ENCODE measurements around the gene ABCG1.

ABCG1 gene

DNA sequence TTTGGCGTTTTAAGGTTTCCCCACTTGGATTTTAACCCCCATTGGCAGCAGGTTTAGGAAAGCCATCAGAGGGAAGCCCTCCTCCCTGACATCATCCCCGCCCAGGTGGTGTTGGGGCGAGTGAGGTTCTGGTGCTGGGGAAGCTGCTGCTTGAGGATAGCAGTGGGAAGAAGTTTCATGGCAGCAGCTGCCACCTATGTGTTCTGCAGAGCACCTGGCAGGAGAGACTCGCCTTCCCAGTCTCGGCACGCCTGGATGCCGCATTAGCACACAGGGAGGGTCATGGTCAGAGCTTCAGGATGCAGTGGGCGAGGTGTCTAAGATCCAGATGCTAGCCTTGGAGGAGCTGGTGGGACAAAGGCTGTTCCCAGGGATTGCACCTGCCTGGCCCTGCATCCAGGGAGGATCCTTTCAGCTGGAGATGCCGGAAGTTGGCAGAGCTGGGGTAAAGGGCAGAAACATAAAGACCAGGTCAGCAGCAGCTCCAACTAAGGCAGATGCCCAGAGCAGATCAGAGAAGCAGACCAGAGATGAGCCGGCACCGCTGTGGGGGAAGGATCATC is 33.9 kb downstream of the ABCG1 start:
- no peak for DNase-seq

DNA sequence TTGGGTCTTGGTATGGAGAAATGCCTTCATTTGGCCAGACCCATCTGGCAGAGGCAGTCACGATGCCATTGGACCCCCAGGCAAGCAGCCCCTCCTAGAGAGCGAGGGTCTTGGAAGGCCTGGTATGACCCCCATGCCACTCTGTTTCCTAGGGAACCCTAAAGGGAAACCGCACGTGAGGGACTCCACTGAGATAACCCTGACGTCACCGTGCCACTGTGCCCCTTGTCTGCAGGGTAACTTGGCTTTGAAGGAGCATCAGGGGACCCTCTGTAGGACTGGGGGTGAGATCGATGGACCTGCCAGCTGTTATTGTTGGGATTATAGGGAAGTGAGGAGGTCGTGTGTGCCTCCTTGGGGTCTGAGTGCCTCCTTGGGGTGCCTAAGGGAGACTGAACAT is 34.5 kb downstream of the ABCG1 start:
- DNase-seq: no peak

DNA sequence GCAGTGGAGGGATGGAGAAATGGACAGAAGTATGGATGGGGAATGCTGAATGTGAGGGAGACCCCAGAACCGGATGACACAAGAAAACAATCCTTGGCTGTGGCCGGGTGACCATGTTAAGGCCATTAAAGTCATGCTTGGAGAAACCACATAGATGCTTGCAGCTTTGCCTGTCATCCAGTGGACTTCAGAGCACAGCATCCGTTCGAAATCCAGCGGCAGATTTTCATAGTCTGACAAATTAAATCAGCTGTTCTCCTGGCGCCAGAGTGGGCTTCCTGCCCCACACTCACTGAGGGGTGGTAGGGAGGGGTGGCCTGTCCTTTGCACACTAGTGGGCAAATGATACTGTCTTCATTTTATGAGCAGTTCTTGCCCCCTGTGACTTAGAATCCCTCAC is 35.1 kb downstream of the ABCG1 start:
- DNase-seq: no peak

DNA sequence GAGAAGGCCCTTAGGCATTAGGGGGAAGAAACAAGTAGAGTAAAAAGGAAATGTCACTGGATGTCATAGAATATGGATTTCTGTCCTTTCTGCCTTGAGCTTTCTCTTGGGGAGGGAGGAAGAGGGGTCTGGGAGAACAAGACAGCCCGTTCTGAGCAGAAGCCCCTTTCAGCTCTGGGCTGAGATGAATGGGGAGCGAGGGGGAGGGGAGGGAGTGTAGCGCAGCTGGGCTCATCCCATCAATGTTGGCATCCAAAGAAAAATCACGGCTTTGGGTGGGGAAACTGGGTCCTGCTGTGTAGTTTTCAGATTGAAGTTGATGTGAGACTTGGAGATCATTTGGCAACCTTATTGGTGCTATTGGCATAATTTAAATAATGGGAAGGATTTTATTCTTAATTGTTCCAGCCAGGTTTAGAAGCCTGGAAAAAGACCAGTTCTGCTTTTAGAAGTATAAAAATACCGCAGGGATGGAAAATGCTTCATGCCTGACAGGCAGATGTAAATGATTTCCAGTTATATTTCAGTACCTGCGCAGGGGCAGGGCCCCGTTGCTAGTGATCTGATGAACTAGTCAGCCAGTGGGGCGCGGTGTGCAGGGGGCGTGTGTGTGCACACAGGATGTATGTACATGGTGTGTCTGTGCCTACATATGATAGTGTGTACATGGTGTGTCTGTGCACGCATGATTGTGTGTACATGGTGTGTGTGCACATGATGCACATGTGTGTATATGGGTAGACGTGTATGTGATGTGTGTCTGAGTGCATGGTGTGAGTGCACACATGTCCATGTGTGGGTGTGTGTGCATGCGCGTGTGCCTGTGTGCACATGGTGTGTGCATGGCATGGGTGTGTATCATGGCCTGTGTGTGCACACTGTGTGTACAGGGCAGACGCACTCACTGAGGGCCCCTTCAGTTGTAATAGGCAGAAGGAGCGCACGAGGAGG is 36.0 kb downstream of the ABCG1 start:
- DNase-seq: no peak

DNA sequence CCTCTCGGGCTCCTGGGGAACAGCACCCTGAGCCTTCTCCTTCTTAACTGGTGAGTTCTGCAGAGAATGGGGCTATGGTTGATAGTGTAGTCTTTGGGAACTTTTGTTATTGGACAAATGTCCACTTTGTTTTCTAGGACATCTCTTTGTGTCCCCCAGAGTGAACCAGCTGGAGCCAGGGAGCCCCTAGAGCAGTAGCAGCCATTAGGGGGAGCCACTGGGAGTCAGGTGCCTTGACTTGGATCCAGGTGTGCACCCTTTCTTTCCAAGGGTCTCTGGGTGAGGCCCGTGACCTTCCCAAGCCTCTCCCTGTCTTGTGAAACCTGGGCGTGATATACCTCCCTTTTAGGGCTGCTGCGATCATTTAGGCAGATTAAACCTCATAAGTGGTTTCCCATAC is 36.9 kb downstream of the ABCG1 start:
- no peak for DNase-seq

DNA sequence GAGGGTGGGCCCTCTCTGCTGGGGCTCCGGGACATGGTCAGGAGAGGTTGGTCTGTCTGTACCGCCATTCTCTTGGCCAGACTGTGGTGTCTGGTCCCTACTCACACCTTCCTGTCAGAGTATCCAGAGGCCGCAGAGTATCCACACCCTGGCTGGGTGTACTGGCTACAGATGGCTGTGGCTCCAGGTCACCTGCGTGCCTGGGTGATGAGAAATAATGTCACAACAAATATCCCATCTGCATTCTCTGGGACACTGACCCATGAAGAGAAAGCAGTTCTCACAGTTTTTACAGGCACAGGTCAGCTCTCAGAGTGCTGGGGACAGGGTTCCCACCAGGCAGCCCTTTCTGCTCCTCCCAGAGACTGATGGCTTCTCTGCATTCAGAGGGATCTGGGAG is 37.4 kb downstream of the ABCG1 start:
- DNase-seq: no peak

DNA sequence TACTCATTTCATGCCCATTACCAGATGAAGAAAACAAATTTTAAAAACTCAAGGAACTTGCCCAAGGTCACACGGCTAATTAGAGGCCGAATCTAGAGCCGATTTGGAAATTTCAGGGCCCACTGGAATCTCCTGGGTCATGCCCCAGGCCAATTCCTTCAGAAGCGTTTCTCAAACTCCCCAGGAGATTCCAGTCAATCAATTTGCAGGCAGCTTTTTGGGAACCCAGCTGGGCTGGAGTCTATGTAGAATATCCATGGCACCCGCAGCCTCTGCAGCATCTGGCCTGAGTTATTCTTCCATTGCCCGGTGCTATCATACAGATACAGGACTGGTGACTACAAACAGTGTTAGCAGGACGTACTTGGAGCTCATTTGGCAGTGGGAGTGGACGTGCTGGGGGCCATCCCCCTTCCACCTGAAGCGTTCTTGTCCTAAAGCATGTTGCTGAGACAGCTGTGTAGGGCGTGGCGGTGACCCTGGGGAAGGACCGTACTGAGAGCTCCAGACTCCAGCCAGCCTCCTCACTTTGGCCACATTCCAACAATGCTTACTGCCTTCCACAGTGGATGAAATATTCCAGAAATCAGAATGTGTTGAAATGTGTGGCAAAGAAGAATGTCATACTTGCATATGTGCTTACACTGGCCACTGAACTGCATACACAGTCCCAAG is 38.3 kb downstream of the ABCG1 start:
- DNase-seq: no peak

DNA sequence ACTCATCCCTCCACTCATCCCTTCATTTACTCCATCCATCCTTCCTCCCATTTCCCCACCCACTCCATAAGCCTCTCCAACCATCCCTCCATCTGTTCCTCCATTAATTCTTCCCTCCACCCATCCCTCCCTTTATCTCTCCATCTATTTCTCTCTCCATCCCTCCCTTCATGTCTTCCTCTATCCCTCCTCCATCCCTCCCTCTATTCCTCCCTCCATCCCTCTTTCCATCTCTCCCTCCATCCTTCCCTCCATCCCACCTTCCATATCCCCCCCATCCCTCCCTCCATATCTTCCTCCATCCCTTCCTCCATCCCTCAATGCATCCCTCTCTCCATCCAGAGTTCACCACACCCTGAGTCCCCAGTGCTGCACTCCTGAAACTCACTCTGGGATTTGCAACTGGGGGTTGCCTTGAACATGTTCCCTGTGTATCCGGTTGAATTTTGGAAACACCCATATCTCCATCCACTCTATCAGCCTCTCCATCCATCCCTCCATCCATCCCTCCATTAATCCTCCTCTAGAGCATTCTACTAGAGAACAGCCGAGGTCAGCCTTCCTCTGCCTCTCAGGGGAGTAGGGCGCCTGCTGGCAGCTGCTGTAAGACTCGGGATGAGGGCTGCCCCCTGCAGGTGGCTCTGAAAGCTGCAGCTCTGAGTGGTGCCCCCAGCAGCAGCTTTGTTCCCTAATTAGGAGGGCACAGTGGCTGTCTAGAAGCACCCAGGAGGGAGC is 39.4 kb downstream of the ABCG1 start:
- DNase-seq: peak; percentile 57

DNA sequence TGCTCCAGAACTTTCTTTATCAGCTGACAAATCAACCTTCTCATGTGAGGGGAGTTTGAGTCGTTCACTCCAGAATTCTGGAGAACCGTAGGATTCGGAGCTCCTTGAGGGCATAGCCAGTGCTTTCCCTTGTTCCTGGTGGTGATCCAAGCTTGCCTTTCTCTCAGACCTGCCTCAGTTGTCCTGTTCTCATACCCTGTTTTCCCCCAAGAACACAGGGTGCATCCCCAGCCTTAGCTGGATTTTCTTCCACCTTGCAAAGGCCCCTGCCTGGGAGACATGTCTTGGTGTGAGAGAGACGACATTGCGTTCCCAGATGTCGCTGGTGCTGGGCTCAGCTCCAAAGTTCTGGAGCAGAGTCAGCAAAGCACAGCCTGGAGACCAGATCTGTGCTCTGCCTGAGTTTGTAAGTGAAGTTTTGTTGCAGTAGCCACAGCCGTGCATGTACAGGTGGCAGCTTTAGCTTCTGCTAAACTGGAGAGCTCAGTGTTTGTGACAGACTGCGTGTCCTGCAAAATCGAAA is 40.0 kb downstream of the ABCG1 start:
- no peak for DNase-seq

DNA sequence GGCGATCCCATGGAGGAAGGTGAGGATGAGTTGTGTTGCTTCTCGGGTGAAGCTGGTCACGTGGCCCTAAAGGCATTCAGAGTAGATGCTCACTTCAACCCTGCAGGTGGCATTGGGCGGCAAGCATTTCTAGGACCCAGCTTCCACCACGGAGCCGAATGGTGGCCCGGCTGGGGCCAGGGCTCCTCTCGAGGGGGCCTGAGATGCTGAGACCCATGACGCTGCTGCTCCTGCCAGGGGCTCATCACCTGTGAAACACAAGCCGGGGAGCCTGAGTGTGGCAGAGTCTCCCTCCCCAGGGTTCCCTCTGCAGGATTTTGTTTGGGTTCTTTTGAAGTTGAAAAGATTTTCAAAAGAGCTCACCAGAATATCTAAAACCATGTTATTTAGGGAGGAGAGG is 41.2 kb downstream of the ABCG1 start:
- DNase-seq: no peak

DNA sequence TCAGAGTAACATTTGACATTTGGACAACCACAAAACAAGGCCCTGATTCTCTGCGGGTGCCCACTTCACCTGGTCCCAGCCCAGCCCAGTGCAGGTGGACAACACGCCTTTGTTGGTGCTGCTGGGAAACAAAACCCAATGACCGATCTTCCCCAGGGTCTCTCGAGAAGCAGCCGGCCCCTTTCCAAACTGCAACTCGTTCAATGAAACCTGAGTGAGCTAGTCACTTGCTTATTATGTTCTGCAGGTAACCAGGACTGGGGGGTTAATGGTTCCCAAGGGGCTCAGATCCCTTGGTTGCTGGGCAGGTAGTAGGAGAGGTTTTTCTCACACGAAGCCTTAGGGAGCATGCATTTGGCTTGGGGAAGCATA is 42.9 kb downstream of the ABCG1 start:
- no peak for DNase-seq

DNA sequence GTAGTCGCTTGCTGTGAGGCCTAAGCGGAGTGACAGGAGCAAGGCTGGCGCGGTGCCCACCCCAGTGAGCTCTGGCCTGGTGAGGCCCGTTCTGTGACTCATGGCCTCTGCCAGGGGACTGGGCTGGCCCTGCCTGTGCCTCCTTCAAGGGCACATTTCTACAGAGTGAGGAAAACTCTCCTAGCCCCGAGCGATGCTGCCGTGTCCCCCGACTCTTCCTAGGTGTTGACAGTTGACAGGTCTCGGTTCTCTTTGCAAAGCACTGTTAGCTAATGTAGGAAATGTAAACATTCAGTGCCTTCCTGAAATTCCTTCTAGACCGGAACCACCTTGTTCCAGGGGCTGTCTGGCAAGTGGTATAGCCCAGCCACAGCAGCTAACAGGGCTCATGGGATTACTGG is 43.9 kb downstream of the ABCG1 start:
- DNase-seq: no peak

DNA sequence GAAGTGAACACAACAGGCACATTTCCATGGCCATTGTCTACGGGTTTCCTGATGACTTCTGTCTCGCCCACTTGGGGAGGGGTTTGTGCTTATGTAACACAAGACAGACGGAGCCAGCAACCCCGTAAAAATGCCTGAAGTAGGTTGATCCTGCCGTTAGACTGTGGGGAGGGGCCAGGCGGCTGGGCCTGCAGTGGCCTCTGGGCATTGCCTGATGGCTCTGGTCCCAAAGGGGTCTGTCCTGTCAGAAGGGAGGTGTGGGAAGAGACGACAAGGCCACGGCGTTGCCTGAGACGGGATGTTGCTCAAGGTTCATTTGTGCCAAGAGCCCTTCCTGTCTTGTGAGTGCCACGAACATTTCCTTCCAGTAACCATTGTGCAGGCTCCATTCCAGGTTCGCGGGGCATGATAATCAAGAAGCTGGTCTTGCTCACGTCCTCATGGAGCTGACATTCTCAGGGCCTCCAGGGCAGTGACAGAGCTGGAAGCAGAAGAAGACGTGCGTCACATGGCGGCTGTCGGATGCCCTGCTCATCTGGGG is 44.7 kb downstream of the ABCG1 start:
- DNase-seq: no peak

DNA sequence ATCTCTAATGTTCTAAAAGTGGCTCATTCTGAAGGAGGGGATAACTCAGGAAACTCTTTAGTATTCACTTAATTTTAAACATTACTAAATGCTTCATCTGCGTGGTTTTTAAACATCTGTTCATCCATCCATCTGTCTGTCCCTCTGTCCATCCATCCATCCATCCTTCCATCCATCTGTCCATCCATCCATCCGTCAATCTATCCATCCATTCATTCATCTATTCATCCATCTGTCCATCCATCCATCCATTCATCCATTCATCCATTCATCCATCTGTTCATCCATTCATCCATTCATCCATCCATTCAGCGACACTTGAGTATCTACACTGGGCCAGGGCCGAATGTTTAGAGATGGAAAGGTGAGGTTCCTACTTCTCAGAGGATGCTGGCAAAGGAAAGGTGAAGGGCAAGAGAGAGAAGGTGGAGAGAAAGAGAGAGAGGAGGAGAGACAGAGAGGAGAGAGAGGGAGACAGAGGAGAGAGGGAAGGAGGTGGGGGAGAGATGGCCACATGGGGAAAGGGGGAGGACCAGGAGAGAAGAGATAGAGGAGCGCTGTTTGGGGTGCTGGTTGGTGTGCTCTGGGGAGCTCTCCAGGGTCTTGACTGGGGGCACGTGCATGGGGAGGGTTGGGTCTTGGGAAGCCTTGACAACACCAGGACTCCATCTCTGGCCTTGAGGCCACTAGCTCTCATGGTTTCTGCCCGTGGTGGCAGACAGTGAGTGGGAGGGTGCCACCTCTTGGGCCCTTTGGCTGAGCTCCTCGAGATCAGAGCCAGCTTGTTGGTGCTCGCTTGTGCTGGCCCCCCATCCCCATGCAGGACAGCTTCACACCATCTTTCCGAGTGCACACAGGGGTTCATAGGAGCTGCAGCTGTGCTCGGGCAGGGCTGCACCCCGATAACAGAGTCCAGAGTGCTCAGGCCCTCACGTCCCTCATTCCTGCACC is 45.6 kb downstream of the ABCG1 start:
- no peak for DNase-seq

DNA sequence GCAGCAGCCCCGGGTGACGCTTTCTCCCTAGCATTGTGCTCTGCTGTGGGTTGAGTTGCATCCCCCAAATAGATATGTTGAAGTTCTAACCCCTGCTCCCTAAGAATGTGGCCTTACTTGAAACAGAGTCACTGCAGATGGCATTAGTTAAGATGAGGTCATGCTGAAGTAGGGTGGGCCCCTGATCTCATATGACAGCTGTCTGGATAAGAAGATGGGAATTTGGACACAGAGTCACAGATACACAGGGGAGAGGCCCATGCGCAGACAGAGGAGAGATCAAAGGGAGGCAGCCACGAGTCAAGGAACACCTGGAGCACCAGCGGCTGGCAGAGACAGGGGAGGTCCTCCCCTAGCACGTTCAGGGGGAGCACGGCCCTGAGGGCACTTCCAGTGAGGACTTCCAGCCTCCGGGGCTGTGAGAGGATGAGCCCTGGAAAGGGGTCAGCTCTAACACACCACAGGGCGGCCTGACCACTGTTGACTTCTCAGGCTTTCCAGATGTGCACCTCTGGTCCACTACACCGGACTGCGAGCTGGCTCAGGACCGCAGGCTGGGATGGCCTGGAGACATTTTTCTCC is 46.4 kb downstream of the ABCG1 start:
- DNase-seq: no peak

DNA sequence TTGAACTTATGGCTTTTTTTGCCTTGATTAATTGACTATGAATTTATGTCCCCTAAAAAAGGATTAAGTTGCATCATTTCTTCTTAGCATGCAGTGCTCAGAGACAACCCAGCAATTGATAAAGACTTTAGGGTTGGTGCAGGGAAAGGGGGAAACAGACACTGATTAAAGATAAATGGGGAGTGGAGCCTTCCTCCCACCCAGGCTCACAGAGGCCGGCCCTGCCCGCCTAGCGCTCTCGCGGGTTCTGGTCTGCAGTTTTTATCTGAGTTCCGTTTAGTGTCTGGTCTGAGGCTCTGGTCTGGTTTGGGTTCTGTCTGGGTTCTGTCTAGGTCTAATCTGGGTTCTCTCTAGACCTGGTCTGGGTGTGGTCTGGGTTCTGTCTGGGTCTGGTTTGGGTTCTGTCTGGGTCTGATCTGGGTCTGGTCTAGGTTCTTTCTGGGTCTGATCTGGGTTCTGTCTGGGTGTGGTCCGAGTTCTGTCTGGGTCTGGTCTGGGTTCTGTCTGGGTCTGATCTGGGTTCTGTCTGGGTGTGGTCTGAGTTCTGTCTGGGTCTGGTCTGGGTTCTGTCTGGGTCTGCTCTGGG is 48.1 kb downstream of the ABCG1 start:
- no peak for DNase-seq

DNA sequence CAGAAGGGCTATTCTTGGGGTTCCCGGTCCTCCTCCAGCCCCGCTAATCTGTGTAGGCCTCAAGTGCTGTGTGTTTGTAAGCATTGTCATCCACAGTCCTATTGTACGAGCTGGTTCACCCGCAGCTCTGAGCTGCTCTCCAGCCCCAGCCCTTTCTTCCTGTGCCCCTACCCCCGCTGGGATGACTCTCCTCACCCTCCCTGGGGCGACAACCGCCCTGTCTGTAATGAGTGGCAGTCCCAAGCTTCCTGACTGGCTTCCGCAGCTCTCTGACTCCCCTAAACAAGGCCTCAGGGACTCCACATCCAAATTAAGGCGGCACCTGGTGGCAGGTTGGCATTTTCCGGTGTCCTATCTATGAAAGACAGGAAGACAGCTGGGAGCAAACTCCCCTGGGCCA is 50.4 kb downstream of the ABCG1 start:
- no peak for DNase-seq

DNA sequence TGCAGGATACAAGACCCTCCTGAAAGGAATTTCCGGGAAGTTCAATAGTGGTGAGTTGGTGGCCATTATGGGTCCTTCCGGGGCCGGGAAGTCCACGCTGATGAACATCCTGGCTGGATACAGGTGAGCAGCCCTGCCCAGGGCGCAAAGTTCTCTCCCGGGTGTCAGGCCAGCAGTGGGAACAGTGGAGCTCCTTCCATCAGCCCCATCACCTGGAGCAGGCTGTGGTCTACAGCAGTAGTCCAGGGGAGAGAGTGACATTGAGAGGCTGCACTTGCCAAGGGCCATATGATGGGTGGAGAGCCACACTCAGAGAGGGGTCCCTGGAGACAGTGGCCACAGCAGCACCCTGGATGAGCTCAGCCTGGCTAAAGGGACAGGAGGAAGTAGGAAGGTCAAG is 52.1 kb downstream of the ABCG1 start:
- DNase-seq: no peak

DNA sequence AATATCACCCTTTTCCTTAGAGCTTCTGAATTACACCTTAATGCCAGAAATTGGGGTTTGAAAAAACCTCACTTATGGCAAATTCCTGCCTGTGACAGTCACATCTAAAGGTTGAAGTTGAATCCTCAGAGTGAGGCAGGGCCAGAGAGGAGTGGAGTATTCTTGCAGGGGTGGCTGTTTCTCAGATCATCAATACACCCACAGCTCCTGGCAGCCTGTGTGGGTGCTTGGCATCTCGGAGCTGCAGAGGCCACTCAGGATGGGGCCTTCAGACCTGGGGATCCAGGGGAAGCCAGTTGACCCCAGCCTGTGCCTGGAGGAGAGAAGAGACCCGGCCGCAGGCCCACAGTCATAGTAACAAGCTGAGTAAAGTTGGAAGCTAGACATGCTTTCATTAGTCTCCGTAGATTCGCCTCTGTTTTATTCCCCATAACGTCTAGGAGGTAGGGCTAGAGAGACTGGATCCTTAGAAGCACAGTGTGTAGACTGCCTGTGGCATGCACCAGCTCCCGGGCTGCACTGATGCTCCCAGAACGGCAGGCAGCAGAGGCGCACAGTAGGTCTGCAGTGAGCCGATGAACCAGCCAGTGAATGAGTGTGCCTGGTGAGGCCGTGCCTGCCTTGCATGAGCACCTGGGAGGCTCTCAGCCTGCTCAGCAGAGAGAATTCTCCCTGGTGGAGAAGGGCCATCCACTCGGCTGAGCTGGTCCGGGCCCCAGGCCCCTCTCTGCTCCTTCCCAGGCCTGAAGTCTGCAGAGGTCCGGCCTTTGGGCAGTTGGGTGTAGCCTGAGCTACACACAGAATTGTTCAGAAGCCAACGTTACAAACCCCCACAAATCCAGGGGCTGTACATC is 53.4 kb downstream of the ABCG1 start:
- DNase-seq: no peak

Data from COR-L47 (cell line).